Measurements from ENCODE around the gene SERPINB5.

GRCh38 chr18:63544017-63544416, 67.3 kb downstream of the SERPINB5 start:
- TF ChIP-seq CTCF (IDR thresholded peaks at IDR 0.05; ENCODE audit: low read depth, low read length, poor library complexity, severe bottlenecking) (no peak), EZH2phosphoT487 (IDR thresholded peaks at IDR 0.05; ENCODE audit: borderline replicate concordance, low read length) (no peak)

Measured in DOHH2 (cell line).